VCaP (cell line): ENCODE data around the gene DDX3X.

Source experiments
- H3K27ac ChIP-seq: fragments of 450-650 bp; 2 replicates; pipeline ENCODE4 v1.5.1; 2017
- CTCF ChIP-seq: fragments of 450-650 bp; conservative IDR thresholded peaks from 2 replicates; pipeline ENCODE4 v1.5.1; 2017; ENCODE audit warnings: mild to moderate bottlenecking, moderate library complexity

The DDX3X gene

GRCh38 chrX:41373989-41374606 is 40.1 kb downstream of the DDX3X start:
- H3K27ac ChIP-seq = no peak overlapping the region
- no peak for TF ChIP-seq CTCF

GRCh38 chrX:41377624-41378023 is 43.7 kb downstream of the DDX3X start:
- H3K27ac ChIP-seq = no peak overlapping the region
- TF ChIP-seq CTCF = no peak

GRCh38 chrX:41381685-41382084 is 47.7 kb downstream of the DDX3X start:
- no peak for TF ChIP-seq CTCF
- no peak overlapping the region for H3K27ac ChIP-seq

- no peak overlapping the region for H3K27ac ChIP-seq
- no peak for TF ChIP-seq CTCF
Measured at GRCh38 chrX:41382714-41383645, 49.0 kb downstream of the DDX3X start.

- no peak overlapping the region for H3K27ac ChIP-seq
- TF ChIP-seq CTCF = no peak
Measured at GRCh38 chrX:41384051-41384705, 50.2 kb downstream of the DDX3X start.

GRCh38 chrX:41386222-41386990 is 52.4 kb downstream of the DDX3X start:
- no peak for TF ChIP-seq CTCF
- no peak overlapping the region for H3K27ac ChIP-seq

GRCh38 chrX:41388543-41388942 is 54.6 kb downstream of the DDX3X start:
- no peak overlapping the region for H3K27ac ChIP-seq
- no peak for TF ChIP-seq CTCF
